Testis (tissue), 3 donors: ENCODE data around the gene NCAPD3. TPM values are rescaled to one million over a fixed set of nuclear protein-coding genes. Genes with fewer than 3 reads are reported as not detected.

ENCODE experiments used
- DNase-seq: peaks from one replicate; pipeline ENCODE4 v3.0.0-alpha.2; 2019
- H3K27ac ChIP-seq, 2 donors: fragments of 200-600 bp; sonication (generic); one replicate each; pipeline ENCODE4 v1.5.1; 2019
- H3K27me3 ChIP-seq: fragments of 200-600 bp; sonication (generic); one replicate; pipeline ENCODE4 v1.5.1; 2019
- H3K36me3 ChIP-seq: fragments of 200-600 bp; sonication (generic); one replicate; pipeline ENCODE4 v1.5.1; 2017; ENCODE audit warnings: low read depth; ENCODE audit errors: missing control alignments
- H3K4me1 ChIP-seq: fragments of 200-600 bp; sonication (generic); one replicate; pipeline ENCODE4 v1.5.1; 2019
- H3K4me3 ChIP-seq, 2 donors: fragments of 200-600 bp; sonication (generic); one replicate each; pipeline ENCODE4 v1.5.1; 2017 to 2019
- H3K9me3 ChIP-seq: fragments of 200-600 bp; sonication (generic); one replicate; pipeline ENCODE4 v1.5.1; 2017
- POLR2A ChIP-seq: fragments of 450-650 bp; IDR thresholded peaks from one replicate; pipeline ENCODE4 v1.6.1; 2017; ENCODE audit warnings: antibody characterized with exemption, mild to moderate bottlenecking, moderate library complexity
- WGBS, 2 donors: methylation state at CpG; one replicate each; pipeline ENCODE4 v1.1.5; 2018; 5-methylcytosine and 5-hydroxymethylcytosine counted together
- intact Hi-C: fragments of 100-400 bp; cut with DNase I; formaldehyde crosslinking; loops from one replicate; pipeline ENCODE4 v1.15.1; 2023; ENCODE audit warnings: low total_unique reads
- polyA plus RNA-seq: library from polyadenylated mRNA; stranded (reverse); fragments of 350-450 nt; fragmentation: Illumina TruSeq; extraction: RNeasy Lipid Tissue Mini Kit (QIAGEN cat#74804); gene quantifications from one replicate; pipeline ENCODE4 v1.2.3, GENCODE V29; 2014; ENCODE audit warnings: low read depth, low replicate concordance; ENCODE audit not compliant: insufficient read depth
- total RNA-seq, 2 donors: library from RNA; depleted of rRNA; stranded (reverse); fragments of >200 nt; gene quantifications; one replicate each; pipeline ENCODE4 v1.2.3, GENCODE V29; 2016
- TF ChIP-seq, protein P1 (sequence below), 3 experiments: fragments of 450-650 bp in 2 of 3; fragments of 200-600 bp in 1 of 3; sonication (generic) in 1 of 3; IDR thresholded peaks; one replicate each; pipeline ENCODE4 v1.5.1; 2016 to 2019; ENCODE audit warnings: antibody characterized with exemption in 3 of 3, mild to moderate bottlenecking in 2 of 3, moderate library complexity in 1 of 3

NCAPD3 gene
- total and polyA plus RNA-seq, 3 donors from 2014 or later: 30.8 to 82.9 (median 69.3) TPM

GRCh38 chr11:134139303-134139872 is 84.4 kb downstream of the NCAPD3 start:
- H3K27ac ChIP-seq: peak overlapping the region; percentile 44 to 83
- no peaks in the 10 kb centered on the region for H3K9me3 ChIP-seq
- H3K4me3 ChIP-seq: no peak overlapping the region
- no peaks in the 10 kb centered on the region for H3K36me3 ChIP-seq
- no peak for DNase-seq
- 46 to 50% methylated on average over 12 of the region's 12 CpGs for WGBS, 2 donors
- intact Hi-C loops: loop anchor here (10.0 kb wide), 1 partner anchor 85 kb away; no protein-coding TSS in a partner anchor
- H3K27me3 ChIP-seq: no peaks in the 10 kb centered on the region
- TF ChIP-seq POLR2A: no peak
- TF ChIP-seq, protein P1, sequence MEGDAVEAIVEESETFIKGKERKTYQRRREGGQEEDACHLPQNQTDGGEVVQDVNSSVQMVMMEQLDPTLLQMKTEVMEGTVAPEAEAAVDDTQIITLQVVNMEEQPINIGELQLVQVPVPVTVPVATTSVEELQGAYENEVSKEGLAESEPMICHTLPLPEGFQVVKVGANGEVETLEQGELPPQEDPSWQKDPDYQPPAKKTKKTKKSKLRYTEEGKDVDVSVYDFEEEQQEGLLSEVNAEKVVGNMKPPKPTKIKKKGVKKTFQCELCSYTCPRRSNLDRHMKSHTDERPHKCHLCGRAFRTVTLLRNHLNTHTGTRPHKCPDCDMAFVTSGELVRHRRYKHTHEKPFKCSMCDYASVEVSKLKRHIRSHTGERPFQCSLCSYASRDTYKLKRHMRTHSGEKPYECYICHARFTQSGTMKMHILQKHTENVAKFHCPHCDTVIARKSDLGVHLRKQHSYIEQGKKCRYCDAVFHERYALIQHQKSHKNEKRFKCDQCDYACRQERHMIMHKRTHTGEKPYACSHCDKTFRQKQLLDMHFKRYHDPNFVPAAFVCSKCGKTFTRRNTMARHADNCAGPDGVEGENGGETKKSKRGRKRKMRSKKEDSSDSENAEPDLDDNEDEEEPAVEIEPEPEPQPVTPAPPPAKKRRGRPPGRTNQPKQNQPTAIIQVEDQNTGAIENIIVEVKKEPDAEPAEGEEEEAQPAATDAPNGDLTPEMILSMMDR (IDR thresholded peaks at IDR 0.05): no peak
- peaks cover 3% of the 10 kb centered on the region for H3K4me1 ChIP-seq

- WGBS, 2 donors: 79 to 87% methylated on average over 9 of the region's 9 CpGs
- H3K36me3 ChIP-seq: no peaks in the 10 kb centered on the region
- no peak for DNase-seq
- no peaks in the 10 kb centered on the region for H3K27me3 ChIP-seq
- no peak overlapping the region for H3K27ac ChIP-seq
- no peak for TF ChIP-seq POLR2A
- TF ChIP-seq, protein P1 (IDR thresholded peaks at IDR 0.05): no peak
- no peaks in the 10 kb centered on the region for H3K9me3 ChIP-seq
- peaks cover 3% of the 10 kb centered on the region for H3K4me1 ChIP-seq
- intact Hi-C loops: loop anchor here (10.0 kb wide), 1 partner anchor 84 kb away; no protein-coding TSS in a partner anchor
- H3K4me3 ChIP-seq: no peak overlapping the region
These were observed 85.4 kb downstream of the NCAPD3 start for GRCh38 chr11:134138376-134138775.

DNA sequence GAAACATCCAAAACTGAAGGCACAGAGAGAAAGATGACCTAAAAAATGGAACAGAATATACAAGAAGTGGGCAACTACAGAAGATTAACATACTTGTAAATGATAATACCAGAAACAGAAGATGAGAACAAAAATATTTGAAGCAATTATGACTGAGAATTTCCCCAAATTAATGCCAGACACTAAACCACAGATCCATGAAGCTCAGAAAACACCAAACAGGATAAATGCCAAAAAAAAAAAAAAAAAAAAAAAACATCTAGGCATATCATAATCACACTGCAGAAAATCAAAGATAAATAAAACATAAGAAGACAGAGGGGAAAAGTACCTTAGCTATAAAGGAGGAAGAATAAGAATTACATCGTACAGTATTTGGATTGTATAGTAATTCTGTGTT is 89.6 kb downstream of the NCAPD3 start:
- no peaks in the 10 kb centered on the region for H3K27me3 ChIP-seq
- no peaks in the 10 kb centered on the region for H3K9me3 ChIP-seq
- DNase-seq: no peak
- 92 to 95% methylated on average over 1 of the region's 1 CpG for WGBS, 2 donors
- TF ChIP-seq, protein P1 (IDR thresholded peaks at IDR 0.05): no peak
- TF ChIP-seq POLR2A: no peak
- no peak overlapping the region for H3K27ac ChIP-seq
- no peaks in the 10 kb centered on the region for H3K36me3 ChIP-seq
- intact Hi-C loops: loop anchor here (10.0 kb wide), 1 partner anchor 79 kb away; no protein-coding TSS in a partner anchor
- no peak overlapping the region for H3K4me3 ChIP-seq
- H3K4me1 ChIP-seq: peaks cover under 1% of the 10 kb centered on the region

DNA sequence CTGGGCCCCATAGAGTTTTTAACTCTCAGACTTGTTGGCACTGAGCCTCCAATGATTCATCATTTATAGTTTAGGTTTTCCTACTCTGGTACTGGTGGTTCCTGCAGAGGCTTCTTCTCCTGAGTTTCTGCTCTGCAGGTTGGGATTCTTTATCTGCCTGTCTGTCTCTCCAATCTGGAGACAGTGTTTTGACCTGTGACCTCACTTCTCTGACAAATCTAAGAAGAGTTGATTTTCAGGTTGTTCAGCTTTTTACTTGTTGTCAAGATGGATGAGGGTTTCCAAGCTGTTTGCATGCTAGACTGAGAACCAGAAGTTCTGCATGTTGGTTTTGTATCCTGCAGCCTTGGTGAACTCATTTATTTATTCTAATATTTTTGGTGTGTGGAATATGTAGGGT is 91.0 kb downstream of the NCAPD3 start:
- DNase-seq: no peak
- no peaks in the 10 kb centered on the region for H3K27me3 ChIP-seq
- intact Hi-C loops: loop anchor here (10.0 kb wide), 1 partner anchor 78 kb away; no protein-coding TSS in a partner anchor
- H3K36me3 ChIP-seq: no peaks in the 10 kb centered on the region
- no peaks in the 10 kb centered on the region for H3K9me3 ChIP-seq
- TF ChIP-seq, protein P1 (IDR thresholded peaks at IDR 0.05): no peak
- TF ChIP-seq POLR2A: no peak
- H3K4me1 ChIP-seq: no peaks in the 10 kb centered on the region
- no peak overlapping the region for H3K27ac ChIP-seq
- H3K4me3 ChIP-seq: no peak overlapping the region
